Forelimb muscle (tissue), 1 donor: ENCODE results near the gene JAM3. TPM values are rescaled to one million over a fixed set of nuclear protein-coding genes. Genes with fewer than 3 reads are reported as not detected.
"Not testable (repeated sequence)": the region's sequence is repeated elsewhere in the genome, so short reads cannot be mapped to it uniquely, and the experiment has no call there.

Experiments used
- DNase-seq: peaks from one replicate; pipeline ENCODE4 v3.0.0-alpha.2; 2013; ENCODE audit warnings: low read depth
- polyA plus RNA-seq: library from polyadenylated mRNA; unstranded; fragments of 120-200 nt; gene quantifications from one replicate; pipeline ENCODE4 v1.2.1, GENCODE V29; 2013; ENCODE audit not compliant: insufficient read length

Gene JAM3
- polyA plus RNA-seq, 1 donor, result 119 TPM

DNA sequence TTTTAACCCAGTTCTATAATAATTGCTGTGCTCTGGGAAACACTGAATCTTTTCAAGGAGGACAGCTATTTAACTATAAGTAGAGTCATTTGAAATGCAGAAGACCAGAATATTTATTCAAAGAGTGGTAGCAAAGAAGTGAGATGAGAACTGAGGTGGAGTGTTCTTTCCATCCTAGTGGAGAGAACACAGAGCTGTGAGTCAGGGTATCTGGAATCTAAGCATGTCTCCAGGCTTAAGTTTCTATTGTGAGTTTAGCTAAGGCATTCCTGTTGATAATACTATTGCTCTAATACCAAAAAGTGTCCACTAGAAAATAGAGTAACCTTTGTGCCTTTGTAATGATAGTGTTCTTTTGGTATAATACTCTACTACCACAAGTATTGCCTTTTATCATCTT, 32.4 kb downstream of the JAM3 start:
- DNase-seq, result no peak

GRCh38 chr11:134110252-134110815, 41.5 kb downstream of the JAM3 start:
- no peak for DNase-seq

GRCh38 chr11:134113787-134114186, 44.9 kb downstream of the JAM3 start:
- DNase-seq, result not testable (repeated sequence)

DNA sequence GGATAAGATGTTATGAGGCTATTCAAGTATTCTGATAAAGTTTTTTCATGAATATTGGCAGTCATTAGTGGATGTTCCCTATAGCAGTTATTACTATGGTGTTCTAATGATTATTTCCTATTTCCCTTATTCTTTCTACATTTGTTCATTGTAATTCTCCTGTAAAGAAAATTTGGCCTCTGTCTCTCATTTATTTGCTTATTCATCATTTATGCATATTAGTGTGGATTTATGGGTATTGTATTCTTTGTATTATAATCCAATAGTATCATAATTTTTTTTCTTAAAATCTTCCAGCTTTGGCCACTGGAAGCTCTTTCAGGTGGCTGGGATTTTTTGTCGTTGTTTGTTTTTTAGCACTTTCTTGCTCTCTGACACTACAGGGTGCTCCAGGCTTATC, 47.3 kb downstream of the JAM3 start:
- no peak for DNase-seq

DNA sequence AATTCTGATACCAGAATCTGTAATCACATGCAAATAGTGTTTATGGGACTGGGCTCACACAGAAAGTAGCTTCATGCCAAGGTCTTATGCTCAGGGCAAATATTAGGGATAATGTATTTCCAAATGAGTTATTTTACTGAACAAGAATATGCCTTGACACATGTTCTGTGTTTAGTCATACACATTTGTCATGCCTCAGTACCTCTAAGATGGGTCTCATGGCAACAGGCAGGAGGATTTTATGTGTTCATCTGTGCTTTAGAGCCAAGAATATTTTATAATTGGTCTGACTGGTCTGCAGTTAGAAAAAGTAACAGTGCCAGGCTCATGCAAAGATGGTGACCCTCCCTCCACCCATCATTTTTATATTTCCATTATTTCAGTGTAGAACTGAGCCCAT, 49.1 kb downstream of the JAM3 start:
- DNase-seq, result no peak

GRCh38 chr11:134119094-134119493, 50.2 kb downstream of the JAM3 start:
- DNase-seq, result no peak

DNA sequence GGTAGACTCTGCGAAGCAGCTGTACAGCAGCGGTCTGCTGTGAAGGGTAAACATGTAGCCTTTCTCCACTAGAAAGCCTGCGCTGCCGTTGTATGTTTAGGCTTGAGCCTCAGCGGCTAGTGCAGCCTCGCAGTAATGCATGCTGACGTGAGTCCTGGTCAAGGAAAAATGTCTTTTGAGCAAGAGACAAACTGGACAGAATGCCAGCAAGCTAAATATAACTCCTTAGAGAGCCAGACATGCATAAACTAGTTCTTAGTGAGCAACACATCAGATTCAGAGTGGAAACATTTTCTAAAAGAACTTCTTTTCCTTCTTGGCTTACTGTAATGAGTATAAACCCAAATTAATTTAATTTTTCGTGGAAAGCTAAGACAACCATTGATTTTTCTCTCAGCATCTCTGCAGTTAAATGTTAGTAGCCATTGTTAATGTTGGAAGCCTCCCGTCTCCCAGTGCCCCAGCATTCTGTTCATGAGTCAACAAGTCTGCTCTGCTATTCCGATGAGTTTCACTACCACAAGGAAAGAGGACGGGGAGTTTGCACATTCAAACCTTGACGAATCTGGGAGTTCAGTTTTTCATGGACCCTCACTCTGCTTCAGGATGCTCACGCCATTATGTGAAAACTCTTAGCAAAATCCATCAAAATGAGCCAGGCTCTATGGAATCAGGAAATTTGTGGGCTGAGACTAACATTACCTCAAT, 51.4 kb downstream of the JAM3 start:
- DNase-seq, result peak; percentile 93

GRCh38 chr11:134120921-134121526, 52.2 kb downstream of the JAM3 start:
- peak; percentile 73 for DNase-seq

DNA sequence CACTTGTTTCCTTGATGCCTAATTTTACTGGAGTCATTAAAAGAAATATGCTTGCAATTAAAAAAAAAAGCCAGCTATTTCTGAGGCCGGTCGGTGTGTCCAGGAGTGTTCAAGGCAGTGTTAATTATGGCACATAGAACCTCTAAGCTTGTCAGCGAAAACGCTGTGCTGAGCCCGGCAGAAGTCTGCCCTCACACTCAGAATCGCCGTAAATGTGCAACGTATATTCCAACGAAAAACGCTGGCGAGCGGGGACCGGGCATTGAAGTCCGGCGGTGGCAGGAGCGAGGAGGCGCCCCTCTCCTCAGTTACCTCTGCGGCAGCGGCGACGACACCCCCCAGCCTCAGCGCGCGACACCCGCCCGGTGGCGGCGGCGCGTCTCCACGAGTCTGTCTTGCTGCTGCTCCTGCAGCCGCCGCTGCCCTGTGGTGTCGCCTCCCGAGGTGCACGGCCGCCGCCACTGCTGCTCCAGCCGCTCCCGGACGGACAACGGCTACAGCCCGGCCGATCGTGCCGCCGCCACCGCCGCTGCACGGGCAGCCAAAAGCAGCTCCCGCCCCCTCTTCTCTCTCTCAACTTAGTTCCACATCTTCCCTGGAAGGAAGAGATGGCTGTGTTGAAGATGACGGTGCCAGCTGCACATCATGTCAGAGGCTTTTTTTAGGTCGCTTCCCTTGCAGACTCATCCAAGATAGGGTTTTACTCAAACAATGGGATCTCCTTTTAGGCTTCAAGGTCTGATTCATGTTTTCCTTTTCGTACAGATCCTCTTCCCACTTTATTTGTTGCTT, 56.0 kb downstream of the JAM3 start:
- peak; percentile 28 for DNase-seq

DNA sequence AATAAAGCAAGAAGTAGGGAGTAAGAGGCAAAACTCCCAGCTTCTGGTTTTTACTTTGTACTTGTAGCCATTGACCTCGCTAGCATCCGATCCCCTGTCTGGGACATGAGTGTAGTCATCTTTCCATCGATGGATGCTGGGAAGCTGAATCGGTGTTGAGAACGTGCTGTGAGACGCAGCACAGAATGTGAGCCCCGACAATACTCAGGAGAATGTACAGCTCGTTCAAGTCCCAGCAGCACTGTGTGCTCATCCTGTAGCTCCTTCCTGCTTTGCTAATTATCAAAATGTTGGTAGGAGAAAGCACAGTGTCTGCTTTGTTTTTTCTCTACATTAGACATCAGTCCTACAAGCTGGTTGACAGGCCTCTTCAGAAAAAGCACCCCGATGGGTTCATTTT, 56.6 kb downstream of the JAM3 start:
- no peak for DNase-seq

DNA sequence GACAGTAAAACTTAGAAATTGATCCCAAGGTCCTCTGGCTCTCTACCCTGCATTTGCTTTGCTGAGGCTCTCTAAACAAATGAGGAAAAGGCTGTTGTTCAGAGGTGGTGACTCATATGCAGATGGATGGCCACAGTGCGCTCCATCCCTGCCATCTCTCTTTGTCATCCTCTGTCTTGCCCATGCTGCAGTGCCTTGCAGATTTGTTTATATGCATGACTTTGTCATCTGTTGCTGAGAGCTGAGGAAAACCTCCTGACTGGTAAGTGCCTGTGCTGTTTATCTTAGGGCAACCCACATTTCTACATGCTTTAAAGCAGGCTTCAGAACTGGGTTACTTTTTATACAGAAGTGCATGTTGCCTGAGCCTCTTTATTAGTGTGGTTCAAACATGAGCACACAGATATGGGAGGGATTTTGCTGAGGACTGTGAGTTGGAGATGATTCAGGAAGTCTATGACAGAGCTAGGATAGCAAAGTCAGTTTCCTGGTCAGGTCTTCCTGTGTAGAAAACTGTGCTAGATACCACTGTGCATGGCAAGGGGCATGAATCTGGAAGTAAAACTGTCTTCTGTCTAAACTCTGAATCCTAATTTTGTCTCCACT, 57.4 kb downstream of the JAM3 start:
- DNase-seq, result no peak

GRCh38 chr11:134131628-134132244, 62.9 kb downstream of the JAM3 start:
- no peak for DNase-seq

DNA sequence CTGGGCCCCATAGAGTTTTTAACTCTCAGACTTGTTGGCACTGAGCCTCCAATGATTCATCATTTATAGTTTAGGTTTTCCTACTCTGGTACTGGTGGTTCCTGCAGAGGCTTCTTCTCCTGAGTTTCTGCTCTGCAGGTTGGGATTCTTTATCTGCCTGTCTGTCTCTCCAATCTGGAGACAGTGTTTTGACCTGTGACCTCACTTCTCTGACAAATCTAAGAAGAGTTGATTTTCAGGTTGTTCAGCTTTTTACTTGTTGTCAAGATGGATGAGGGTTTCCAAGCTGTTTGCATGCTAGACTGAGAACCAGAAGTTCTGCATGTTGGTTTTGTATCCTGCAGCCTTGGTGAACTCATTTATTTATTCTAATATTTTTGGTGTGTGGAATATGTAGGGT, 63.9 kb downstream of the JAM3 start:
- no peak for DNase-seq

GRCh38 chr11:134134167-134134566, 65.3 kb downstream of the JAM3 start:
- no peak for DNase-seq

DNA sequence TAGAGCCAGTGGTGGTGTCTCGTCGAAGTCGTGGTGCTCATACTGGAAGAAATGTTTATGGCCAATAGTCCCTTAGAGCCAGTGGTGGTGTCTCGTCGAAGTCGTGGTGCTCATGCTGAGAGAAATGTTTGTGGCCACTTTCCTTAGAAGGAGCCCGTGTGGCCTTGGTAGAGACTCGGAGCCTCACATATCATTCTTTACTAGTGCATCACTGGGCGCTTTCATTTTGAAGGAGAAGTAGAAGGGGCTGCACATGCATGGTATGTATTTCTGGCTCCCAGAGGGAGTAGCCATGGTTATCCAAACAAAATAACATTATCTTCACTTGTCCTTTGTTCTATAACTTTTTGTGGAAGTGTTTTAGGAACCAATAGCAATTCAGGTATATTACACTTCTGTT, 69.5 kb downstream of the JAM3 start:
- no peak for DNase-seq

- DNase-seq, result no peak
Observed at GRCh38 chr11:134139303-134139872, 70.5 kb downstream of the JAM3 start.

DNA sequence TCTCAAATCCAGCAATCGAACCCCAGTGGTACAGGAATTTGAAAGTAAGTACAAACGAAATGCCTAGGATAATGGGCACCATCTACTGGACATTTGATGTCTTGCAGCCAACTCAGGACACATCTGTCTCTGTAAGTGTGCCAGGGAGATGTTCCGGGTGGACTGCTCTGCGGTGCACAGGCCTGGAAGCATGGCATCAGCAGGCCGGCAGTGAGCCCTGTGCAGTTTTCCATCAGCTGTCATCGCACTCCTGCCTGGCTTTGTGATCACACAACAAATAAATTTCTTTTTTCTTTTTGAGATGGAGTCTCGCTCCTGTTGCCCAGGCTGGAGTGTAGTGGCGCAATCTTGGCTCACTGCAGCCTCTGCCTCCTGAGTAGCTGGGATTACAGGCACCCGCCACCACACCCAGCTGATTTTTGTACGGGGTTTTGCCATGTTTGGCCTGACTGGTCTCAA, 71.0 kb downstream of the JAM3 start:
- peak; percentile 71 for DNase-seq

DNA sequence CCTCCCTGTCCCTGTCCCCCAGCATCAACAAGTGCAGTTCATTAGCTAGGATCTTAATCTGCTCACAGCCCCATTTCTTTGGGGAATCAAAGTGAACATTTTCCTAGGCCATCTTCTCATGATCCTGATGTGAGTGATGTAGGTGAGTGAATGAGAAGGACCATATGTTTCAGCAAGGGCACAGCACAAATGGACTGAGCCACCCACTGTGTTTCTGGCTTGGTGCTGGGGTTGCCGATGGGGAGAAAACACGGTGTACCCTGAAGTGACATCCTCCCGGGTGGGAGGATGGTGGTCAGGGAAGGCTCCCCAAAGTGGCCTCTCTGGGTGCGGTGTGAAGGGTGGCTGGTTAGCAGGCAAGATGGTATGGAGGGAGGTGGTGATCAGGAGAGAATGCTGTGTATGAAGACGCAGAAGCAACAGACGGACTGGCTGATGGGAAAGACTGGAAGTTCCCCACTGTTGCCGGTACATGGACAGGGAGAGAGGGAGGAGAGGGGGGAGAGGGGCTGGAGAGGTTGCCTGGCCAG, 72.2 kb downstream of the JAM3 start:
- DNase-seq, result no peak

GRCh38 chr11:134142536-134142935, 73.7 kb downstream of the JAM3 start:
- no peak for DNase-seq

GRCh38 chr11:134143801-134144200, 74.9 kb downstream of the JAM3 start:
- no peak for DNase-seq

GRCh38 chr11:134144744-134145143, 75.9 kb downstream of the JAM3 start:
- no peak for DNase-seq
